HCT116 (cell line): ENCODE measurements around the gene SLC6A3. TPM values are rescaled to one million over a fixed set of nuclear protein-coding genes. Genes with fewer than 3 reads are reported as not detected.

Experiments used
- ATAC-seq: fragments of 200-7000 bp; cut with Tn5 transposase; 2 replicates; pipeline ENCODE4 v1.9.1; 2020; ENCODE audit warnings: mild to moderate bottlenecking, moderate library complexity
- BruUV-seq: library from RNA; stranded (reverse); fragments of 400-500 nt; replicated peaks from 2 replicates; lab custom pipeline; 2021; lab: Mats Ljungman, UMichigan
- CTCF ChIA-PET: fragments of 300-600 bp; sonication (Branson Sonifier 250); formaldehyde crosslinking; loops from one replicate; lab custom pipeline; 2021; ENCODE audit warnings: antibody characterized with exemption; lab: Charles Lee
- POLR2A ChIA-PET: fragments of 300-600, 350-600 bp; sonication (Branson Sonifier 250); formaldehyde crosslinking; loops from one replicate; lab custom pipeline; 2021; ENCODE audit warnings: antibody characterized with exemption; lab: Charles Lee
- RAD21 ChIA-PET, 2 experiments: fragments of 300-600 bp; sonication (Branson Sonifier 250); formaldehyde crosslinking; loops; one replicate each; lab custom pipeline; 2023; ENCODE audit warnings: low total read pairs in 2 of 2; ENCODE audit not compliant: uncharacterized antibody in 2 of 2, unreplicated experiment in 2 of 2, low non-redundant PET in 1 of 2; lab: Charles Lee
- DNase-seq: peaks from one replicate; pipeline ENCODE4 v3.0.0-alpha.2; 2010; ENCODE audit warnings: low read depth, low spot score
- H2AFZ ChIP-seq: fragments of 200-600 bp; shearing (Covaris generic), sonication (generic); 2 replicates; pipeline ENCODE4 v1.6.1; 2017; ENCODE audit warnings: low read depth, mixed run types, mixed read lengths, antibody characterized with exemption, low read length; ENCODE audit not compliant: poor library complexity, severe bottlenecking
- H3K27ac ChIP-seq: 2 replicates; pipeline ENCODE4 v1.5.1; 2012; ENCODE audit warnings: low read depth, low read length
- H3K27me3 ChIP-seq: fragments of 200-600 bp; sonication (generic); 2 replicates; pipeline ENCODE4 v1.6.1; 2016; ENCODE audit warnings: mixed run types, low read length, mixed read lengths; ENCODE audit not compliant: insufficient read depth
- H3K36me3 ChIP-seq, 2 experiments: fragments of 200-500 bp in 1 of 2; fragments of 200-600 bp in 1 of 2; sonication (Bioruptor generic) in 1 of 2; sonication (generic) in 1 of 2; 2 replicates each; pipeline versions ENCODE4 v1.5.1 to v1.6.1; 2014 to 2016; ENCODE audit warnings: low read length in 2 of 2, inconsistent platforms in 1 of 2, mixed read lengths in 1 of 2, mixed run types in 1 of 2; ENCODE audit not compliant: insufficient read depth in 2 of 2, control insufficient read depth in 1 of 2
- H3K4me1 ChIP-seq, 2 experiments: fragments of 200-600 bp in 1 of 2; sonication (generic) in 1 of 2; 2 replicates each; pipeline versions ENCODE4 v1.5.1 to v1.6.1; 2012 to 2017; ENCODE audit warnings: low read length in 2 of 2, inconsistent platforms in 1 of 2, mild to moderate bottlenecking in 1 of 2, mixed read lengths in 1 of 2, mixed run types in 1 of 2, moderate library complexity in 1 of 2; ENCODE audit not compliant: insufficient read depth in 2 of 2, control insufficient read depth in 1 of 2
- H3K4me2 ChIP-seq: fragments of 200-600 bp; sonication (generic); 2 replicates; pipeline ENCODE4 v1.6.1; 2017; ENCODE audit warnings: mixed run types, low read length, mixed read lengths
- H3K4me3 ChIP-seq, 2 experiments: fragments of 200-600 bp in 1 of 2; sonication (generic) in 1 of 2; replicated peaks in 1 of 2; 2 replicates each; pipeline ENCODE4 v1.5.1; 2011 to 2016; ENCODE audit warnings: low read length in 2 of 2, control low read depth in 1 of 2, low read depth in 1 of 2, mild to moderate bottlenecking in 1 of 2, mixed read lengths in 1 of 2, mixed run types in 1 of 2
- H3K79me2 ChIP-seq: fragments of 200-600 bp; sonication (generic); 2 replicates; pipeline ENCODE4 v1.6.1; 2017; ENCODE audit warnings: mild to moderate bottlenecking, mixed run types, low read length, moderate library complexity, mixed read lengths; ENCODE audit not compliant: insufficient read depth
- H3K9ac ChIP-seq: fragments of 200-600 bp; sonication (generic); 2 replicates; pipeline ENCODE4 v1.6.1; 2016; ENCODE audit warnings: low read length, mixed read lengths
- H3K9me2 ChIP-seq: fragments of 200-600 bp; sonication (generic), shearing (Covaris generic); 2 replicates; pipeline ENCODE4 v1.6.1; 2017; ENCODE audit warnings: mixed run types, mild to moderate bottlenecking, moderate library complexity; ENCODE audit not compliant: insufficient read depth
- H3K9me3 ChIP-seq, 2 experiments: fragments of 200-500 bp in 1 of 2; fragments of 200-600 bp in 1 of 2; sonication (Bioruptor generic) in 1 of 2; sonication (generic) in 1 of 2; 2 replicates each; pipeline ENCODE4 v1.6.1; 2014 to 2017; ENCODE audit warnings: low read length in 2 of 2, mixed read lengths in 2 of 2, inconsistent platforms in 1 of 2, low read depth in 1 of 2, mild to moderate bottlenecking in 1 of 2, mixed run types in 1 of 2, moderate library complexity in 1 of 2; ENCODE audit not compliant: control insufficient read depth in 1 of 2, insufficient read depth in 1 of 2
- H4K20me1 ChIP-seq: fragments of 200-600 bp; sonication (generic), shearing (Covaris generic); 2 replicates; pipeline ENCODE4 v1.6.1; 2017; ENCODE audit warnings: mixed run types, mild to moderate bottlenecking, moderate library complexity; ENCODE audit not compliant: insufficient read depth
- ATF3 ChIP-seq: IDR thresholded peaks from 2 replicates; pipeline ENCODE4 v1.6.1; 2012
- CBX3 ChIP-seq: IDR thresholded peaks from 2 replicates; pipeline ENCODE4 v1.6.1; 2012; ENCODE audit warnings: low read depth
- CTCF ChIP-seq, 3 experiments: fragments of 200-600 bp in 1 of 3; sonication (generic) in 1 of 3; IDR thresholded peaks in 2 of 3; conservative IDR thresholded peaks in 1 of 3; 2 replicates each; pipeline ENCODE4 v1.5.1; 2012 to 2017; ENCODE audit warnings: low read depth in 2 of 3, low read length in 2 of 3, antibody characterized with exemption in 1 of 3, borderline replicate concordance in 1 of 3, control low read depth in 1 of 3, mild to moderate bottlenecking in 1 of 3, mixed read lengths in 1 of 3, mixed run types in 1 of 3, moderate library complexity in 1 of 3; ENCODE audit not compliant: insufficient read depth in 1 of 3
- ELF1 ChIP-seq: IDR thresholded peaks from 2 replicates; pipeline ENCODE4 v1.6.1; 2012; ENCODE audit warnings: low read depth, borderline replicate concordance
- FOSL1 ChIP-seq: IDR thresholded peaks from 2 replicates; pipeline ENCODE4 v1.6.1; 2012; ENCODE audit warnings: low read depth
- JUND ChIP-seq: IDR thresholded peaks from 2 replicates; pipeline ENCODE4 v1.6.1; 2012
- MAX ChIP-seq: IDR thresholded peaks from 2 replicates; pipeline ENCODE4 v1.6.1; 2012
- RAD21 ChIP-seq: IDR thresholded peaks from 2 replicates; pipeline ENCODE4 v1.6.1; 2012; ENCODE audit warnings: low read depth, mild to moderate bottlenecking
- SIN3A ChIP-seq: IDR thresholded peaks from 2 replicates; pipeline ENCODE4 v1.6.1; 2012; ENCODE audit warnings: low read depth
- SP1 ChIP-seq: IDR thresholded peaks from 2 replicates; pipeline ENCODE4 v1.6.1; 2012; ENCODE audit warnings: low read depth
- TCF7L2 ChIP-seq: IDR thresholded peaks from 2 replicates; pipeline ENCODE4 v1.7.0; 2011; ENCODE audit warnings: borderline replicate concordance, inconsistent platforms; ENCODE audit not compliant: insufficient read depth, insufficient read length; ENCODE audit errors: extremely low read depth
- YY1 ChIP-seq: IDR thresholded peaks from 2 replicates; pipeline ENCODE4 v1.6.1; 2011; ENCODE audit warnings: low read length, low read depth, moderate library complexity, mild to moderate bottlenecking; ENCODE audit not compliant: insufficient replicate concordance; ENCODE audit errors: extremely low read depth
- ZBTB33 ChIP-seq: IDR thresholded peaks from 2 replicates; pipeline ENCODE4 v1.6.1; 2011; ENCODE audit warnings: mild to moderate bottlenecking, low read length, moderate library complexity; ENCODE audit not compliant: insufficient replicate concordance; ENCODE audit errors: extremely low read depth
- ZFX ChIP-seq: fragments of 450-650 bp; IDR thresholded peaks from 2 replicates; pipeline ENCODE4 v1.6.1; 2017
- ZNF274 ChIP-seq: fragments of 200-500 bp; sonication (Bioruptor generic); IDR thresholded peaks from 2 replicates; pipeline ENCODE4 v1.6.1; 2014; ENCODE audit warnings: mild to moderate bottlenecking, low read depth, low read length, inconsistent platforms
- intact Hi-C: fragments of 100-400 bp; cut with micrococcal nuclease; formaldehyde crosslinking; loops from 2 replicates; pipeline ENCODE4 v1.10.0; 2022
- total RNA-seq: library from RNA; stranded (reverse); gene quantifications from one replicate; pipeline ENCODE4 v1.2.1, GENCODE V29; 2021; ENCODE audit not compliant: unreplicated experiment

SLC6A3 gene
- total RNA-seq, 1 experiment from 2014 or later, result not detected

GRCh38 chr5:1430121-1430795, 15.0 kb downstream of the SLC6A3 start (continued):
- no peak for TF ChIP-seq ZNF274
- no peak for TF ChIP-seq RAD21
- TF ChIP-seq YY1, result no peak
- TF ChIP-seq ZFX, result no peak
- TF ChIP-seq ZBTB33, result no peak
- TF ChIP-seq SP1, result no peak
- no peak for TF ChIP-seq CTCF (IDR thresholded peaks at IDR 0.05 in 2 of 3, conservative IDR thresholded peaks at IDR 0.05 in 1 of 3; ENCODE audit: borderline replicate concordance in 1 of 3, insufficient read depth in 1 of 3, low read depth in 2 of 3, low read length in 2 of 3)
- no peak for TF ChIP-seq TCF7L2

- no peak overlapping the region for H3K27ac ChIP-seq
- no peak overlapping the region for H3K4me2 ChIP-seq
- intact Hi-C loops, result no loop called here
- no peaks in the 10 kb centered on the region for H3K79me2 ChIP-seq
- no peaks in the 10 kb centered on the region for H3K9me2 ChIP-seq
- no peak overlapping the region for H3K9ac ChIP-seq
- DNase-seq (no peak), ATAC-seq (no peak)
- CTCF ChIA-PET, result no interaction called here
- RAD21 ChIA-PET, result no interaction called here
- H3K4me1 ChIP-seq, result no peaks in the 10 kb centered on the region
- no peak overlapping the region for H3K4me3 ChIP-seq
- no peaks in the 10 kb centered on the region for H3K27me3 ChIP-seq
- POLR2A ChIA-PET, result no interaction called here
- H2AFZ ChIP-seq, result no peak overlapping the region
- H3K36me3 ChIP-seq, result no peaks in the 10 kb centered on the region
- no peaks in the 10 kb centered on the region for H4K20me1 ChIP-seq
- no TSS peak for BruUV-seq
- peaks cover 17 to 27% of the 10 kb centered on the region in 2 experiments; a peak in 2 of 4 replicates for H3K9me3 ChIP-seq
- TF ChIP-seq ATF3 (no peak), MAX (no peak), FOSL1 (no peak), YY1 (no peak), SP1 (no peak), SIN3A (no peak), CBX3 (no peak), ZBTB33 (no peak), RAD21 (no peak), JUND (no peak), ELF1 (no peak)
Observed at GRCh38 chr5:1429496-1429895, 15.7 kb downstream of the SLC6A3 start.
